GM18520 (cell line): ENCODE data around the gene SPSB4.
"Not testable (repeated sequence)": the region's sequence is repeated elsewhere in the genome, so short reads cannot be mapped to it uniquely, and the experiment has no call there.

ENCODE experiments used
- ATAC-seq: cut with Tn5 transposase; IDR thresholded peaks from one replicate; pipeline ENCODE4 v1.9.1; 2021; ENCODE audit not compliant: unreplicated experiment

SPSB4 gene

DNA sequence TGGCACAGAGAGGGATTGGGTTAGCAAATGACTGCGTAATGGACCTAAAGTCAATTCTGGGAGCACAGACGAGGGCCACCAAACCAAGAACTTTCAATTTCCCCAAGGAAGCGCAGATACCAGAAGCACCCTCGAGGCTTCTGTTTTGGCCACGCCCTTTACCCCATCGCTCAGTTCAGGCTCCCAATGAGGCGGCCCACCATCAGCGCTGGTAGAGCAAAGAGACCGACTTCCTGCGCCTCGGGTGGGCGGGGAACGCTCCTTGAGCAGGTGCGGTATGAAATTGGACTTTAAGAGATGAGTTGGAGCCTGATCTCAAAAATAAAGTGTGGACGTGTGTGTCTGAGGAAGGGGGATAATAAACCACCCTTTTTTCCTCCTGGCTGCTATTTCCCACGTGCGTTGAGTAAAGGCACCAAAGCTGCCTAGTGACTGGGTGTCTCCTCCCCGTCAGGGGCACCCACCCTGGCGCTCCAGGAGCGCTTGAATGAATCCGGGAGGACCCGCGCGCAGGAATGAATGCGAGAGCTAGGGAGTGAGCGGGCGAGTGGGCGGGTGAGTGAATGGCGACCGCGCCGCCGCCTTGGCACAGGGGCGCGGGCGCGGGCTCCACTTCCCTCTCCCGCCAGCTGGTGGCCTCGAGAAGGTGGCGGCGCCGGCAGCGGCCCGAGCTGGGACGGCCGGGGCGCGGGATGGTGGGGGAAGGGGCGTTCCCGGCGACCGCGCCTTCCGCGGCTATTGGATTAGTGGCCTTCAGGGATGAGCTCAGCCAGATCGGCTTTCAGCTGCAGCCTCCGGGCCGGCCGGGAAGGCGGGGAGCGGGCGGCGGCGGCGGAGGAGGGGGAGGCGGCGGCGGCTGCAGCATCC is at the start of gene SPSB4:
Gene SPSB4, plus strand, starts transcription at position 772 of the 867 bp plus-strand sequence. CDS start 14,758 bp downstream, outside the sequence.
- no peak for ATAC-seq

DNA sequence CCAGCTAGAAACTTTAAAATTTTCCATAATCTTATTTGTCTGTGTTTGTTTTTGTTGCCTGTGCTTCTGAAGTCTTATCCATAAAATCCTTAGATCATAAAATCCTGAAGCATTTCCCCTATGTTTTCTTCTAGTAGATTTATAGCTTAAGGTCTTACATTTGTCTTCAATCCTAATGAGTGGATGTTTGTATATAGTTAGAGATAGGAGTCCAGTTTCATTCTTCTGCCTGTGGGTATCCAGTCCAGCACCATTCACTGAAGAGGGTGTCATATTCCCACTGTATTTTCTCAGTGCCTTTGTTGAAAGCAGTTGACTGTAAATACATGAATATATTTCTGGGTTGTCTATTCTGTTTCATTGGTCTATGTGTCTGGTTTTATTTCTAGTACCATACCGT is 44.8 kb upstream of the SPSB4 start:
- ATAC-seq: no peak

DNA sequence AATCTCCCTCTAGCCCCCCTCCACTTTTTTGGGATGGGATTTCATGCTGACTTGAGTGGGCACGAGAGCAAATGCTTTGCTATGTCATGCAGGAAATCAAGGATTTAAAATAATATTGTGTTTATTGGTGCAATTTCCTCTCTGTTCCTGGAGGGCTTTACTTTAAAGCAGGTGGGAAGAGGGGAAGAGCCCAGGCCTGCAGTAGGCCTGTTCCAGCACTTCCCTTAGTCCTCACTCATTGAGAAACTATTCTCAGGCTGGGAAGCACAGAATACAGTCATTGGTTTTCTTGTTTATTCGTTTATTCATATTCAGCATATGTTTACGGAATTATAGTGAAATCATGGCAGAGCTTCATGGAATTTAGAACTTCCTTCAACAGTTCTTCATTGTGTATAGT is 41.7 kb upstream of the SPSB4 start:
- no peak for ATAC-seq

DNA sequence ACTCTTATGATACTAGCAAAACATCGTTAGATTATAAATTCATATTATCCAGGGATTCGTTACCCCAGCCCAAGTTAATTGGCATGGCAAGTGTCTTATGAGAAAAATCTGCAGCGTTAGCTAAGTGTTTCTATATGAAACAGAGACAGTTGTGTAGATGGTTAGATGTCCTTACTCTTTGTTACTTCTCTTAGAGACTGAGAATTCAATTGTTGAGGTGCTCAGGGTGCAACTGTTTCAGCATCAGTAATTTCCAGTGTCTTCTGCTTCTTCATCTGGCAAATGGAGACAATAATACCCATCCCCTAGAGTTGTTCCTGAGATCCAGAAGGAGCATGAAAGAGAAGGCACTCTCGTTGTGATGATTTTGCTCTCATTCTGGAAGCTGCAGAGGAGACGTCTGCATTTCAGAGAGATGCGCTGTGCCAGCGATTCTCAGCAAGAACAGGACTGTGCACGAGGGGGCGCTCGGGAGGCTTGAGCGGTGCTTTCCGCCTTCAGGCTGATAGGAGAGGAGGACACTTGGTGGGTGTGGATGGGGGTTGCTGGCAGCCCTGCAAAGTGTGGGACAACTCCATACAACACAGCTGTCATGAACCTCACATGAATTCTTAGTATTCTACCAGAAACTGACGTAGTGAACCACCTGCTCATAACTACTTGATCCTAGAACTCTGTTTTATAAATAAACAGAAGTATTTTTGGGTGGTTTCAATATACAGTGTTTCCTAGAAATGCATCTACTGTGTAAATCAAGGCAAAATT is 39.7 kb upstream of the SPSB4 start:
- ATAC-seq: peak; percentile 62

DNA sequence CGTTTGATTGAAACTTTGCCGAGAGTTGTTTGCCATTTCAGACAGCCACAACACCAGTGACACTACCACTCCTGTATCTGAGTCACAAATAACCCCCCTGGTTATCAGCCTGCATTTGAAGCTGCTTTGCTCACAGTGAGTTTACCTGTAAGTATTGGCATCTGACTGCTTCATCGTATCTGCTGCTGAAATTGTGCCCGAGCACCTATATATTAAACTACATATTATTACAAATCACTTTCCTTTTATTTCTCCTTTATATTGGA is 39.2 kb upstream of the SPSB4 start:
- no peak for ATAC-seq

DNA sequence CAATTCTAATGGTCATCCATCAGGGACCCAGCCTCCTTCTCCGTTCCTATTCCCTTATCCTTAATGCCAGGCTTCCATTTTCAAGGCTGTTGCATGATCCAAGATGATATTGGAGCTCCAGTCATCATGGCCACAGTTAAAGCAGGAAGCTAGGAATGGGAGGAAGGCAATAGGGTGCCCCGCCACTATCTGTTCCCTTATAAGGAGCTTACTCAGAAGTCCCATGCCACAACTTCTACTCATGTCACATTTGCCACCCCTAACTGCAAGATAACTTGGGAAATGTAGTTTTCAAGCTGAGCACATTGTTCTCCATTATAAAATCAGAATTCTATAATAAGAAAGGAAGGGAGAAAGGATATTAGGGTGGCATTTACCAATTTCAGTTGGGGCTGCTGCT is 38.6 kb upstream of the SPSB4 start:
- no peak for ATAC-seq

DNA sequence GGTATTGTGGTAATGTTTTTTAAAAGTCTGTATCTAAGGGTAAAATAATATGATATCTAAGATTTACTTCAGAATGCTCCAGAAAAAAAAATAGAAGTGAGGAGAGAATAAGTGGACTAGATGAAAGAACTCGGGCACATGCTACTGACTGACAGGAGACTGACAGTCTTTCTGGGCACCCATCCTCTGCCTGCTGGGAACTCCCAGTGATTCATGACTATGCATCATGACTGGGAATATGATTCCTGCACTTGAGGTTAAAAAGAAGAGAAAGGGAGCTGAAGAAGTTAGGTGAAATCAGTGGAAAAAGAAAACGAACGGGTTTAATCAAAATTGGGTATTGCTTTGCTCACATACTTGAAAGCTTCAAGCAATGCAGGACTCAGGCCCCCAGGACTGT is 35.7 kb upstream of the SPSB4 start:
- no peak for ATAC-seq

DNA sequence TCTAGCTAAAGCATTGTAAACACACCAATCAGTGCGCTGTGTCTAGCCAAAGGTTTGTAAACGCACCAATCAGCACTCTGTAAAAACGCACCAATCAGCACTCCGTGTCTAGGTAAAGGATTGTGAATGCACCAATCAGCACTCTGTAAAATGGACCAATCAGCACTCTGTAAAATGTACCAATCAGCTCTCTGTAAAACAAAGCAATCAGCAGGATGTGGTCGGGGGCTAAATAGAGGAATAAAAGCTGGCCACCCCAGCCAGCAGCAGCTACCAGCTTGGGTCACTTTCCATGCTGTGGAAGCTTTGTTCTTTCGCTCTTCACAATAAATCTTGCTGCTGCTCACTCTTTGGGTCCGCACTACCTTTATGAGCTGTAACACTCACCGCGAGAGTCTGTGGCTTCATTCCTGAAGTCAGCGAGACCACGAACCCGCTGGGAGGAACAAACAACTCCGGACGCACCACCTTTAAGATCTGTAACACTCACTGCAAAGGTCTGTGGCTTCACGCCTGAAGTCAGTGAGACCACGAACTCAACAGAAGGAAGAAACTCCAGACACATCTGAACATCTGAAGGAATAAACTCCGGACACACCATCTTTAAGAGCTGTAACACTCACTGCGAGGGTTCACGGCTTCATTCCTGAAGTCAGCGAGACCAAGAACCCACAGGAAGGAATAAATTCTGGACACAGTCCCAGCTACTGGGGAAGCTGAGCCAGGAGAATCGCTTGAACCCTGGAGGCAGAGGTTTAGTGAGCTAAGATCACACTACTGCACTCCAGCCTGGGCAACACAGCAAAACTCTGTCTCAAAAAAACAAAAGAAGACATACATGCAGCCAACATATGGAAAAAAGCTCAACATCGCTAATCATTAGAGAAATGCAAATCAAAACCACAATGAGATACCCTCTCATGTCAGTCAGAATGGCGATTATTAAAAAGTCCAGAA is 33.5 kb upstream of the SPSB4 start:
- not testable (repeated sequence) for ATAC-seq

DNA sequence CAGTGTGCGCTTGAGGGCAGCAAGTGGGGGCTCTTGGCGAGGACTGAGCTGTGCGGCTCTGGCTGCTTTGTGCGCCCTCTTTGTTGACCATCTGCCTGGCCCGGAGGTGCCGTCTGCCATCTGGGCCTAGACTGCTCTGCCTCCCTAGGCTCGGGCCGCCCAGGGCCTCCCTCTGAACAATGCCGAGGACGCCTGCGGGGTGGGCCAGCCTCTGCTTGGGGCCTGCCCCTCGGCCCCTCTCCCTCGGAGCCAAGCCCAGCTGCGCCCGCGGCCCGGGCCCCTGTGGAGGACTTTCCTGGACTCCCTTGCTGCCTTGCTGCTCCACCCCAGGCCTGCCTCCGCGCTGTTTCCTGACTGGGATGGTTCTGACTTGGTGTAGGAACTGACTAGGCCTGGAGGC is 31.9 kb upstream of the SPSB4 start:
- ATAC-seq: no peak

DNA sequence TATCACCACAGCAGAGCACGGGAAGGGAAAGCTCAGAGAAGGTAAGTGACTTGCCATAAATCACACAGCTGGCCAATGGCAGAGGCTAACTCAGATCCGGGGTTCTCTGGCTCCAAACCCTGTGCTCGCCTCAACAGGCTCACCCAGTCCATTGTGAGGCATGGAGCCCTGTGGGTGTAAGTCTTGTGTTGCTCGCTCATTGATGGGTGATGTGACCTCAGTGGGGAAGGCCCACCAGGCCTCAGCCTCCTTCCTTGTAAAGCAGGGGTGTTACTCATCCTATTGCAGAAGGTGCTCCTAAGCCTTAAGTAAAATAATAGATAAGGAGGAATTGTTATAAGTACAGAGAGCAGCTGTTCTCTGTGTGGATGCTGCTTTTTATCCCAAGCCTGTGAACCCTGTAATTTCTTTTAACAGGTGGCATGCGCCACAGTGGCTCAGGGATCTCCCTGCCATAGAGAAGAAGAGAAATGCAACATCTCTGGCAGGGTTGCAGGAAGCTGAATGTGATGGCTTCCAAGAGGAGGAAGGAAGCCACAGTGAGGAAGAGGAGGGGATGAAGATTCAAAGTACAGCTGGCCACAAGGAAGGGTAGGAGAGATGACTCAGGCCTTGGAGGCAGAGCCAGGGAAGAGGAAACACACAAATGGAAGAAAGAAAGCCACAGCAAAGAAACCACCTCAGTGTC is 30.9 kb upstream of the SPSB4 start:
- ATAC-seq: no peak

DNA sequence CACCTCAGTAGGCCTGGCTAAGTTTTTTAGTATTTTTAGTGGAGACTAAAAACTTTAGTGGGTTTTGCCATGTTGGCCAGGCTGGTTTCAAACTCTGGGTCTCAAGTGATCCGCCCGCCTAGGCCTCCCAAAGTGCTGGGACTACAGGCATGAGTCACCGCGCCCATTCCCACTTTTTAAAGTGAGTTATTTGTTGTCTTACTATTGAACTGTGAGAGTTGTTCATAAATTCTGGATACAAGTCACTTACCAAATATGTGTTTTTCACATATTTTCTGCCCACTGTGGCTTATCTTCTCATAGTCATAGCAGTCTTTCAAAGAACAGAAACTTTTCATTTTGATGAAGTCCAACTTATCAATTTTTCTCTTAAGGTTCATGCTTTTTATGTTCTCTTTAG is 29.9 kb upstream of the SPSB4 start:
- ATAC-seq: no peak

DNA sequence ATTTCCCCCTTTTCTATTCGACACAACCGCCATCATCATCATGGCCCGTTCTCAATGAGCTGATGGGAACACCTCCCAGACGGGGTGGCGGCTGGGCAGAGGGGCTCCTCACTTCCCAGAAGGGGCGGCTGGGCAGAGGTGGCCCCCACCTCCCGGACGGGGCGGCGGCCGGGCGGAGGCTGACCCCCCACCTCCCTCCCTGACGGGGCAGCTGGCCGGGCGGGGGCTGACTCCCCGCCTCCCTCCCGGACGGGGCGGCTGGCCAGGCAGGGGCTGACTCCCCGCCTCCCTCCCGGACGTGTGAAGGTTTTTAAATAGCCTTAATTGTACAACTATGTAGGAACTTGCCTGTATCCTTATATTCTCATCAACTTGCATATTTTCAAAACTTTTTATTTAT is 20.9 kb upstream of the SPSB4 start:
- ATAC-seq: no peak

DNA sequence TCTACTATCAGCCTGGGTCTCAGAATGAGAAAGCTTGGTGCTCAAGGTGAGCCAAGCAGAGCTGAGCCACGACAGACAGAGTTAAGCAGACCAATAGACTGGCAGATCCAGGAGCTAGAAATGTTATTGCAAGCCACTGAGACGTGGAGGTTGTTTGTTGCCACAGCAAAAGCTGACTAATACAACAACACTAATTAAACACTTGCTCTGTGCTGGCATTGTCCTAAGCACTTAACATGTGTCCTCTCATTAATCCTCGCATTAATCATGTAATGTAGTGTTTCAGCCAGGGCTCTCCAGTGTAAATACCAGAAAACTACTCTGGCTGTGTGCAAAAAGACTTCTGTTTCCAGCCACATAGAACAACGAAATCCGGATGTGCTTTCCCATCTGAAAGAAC is 11.6 kb upstream of the SPSB4 start:
- no peak for ATAC-seq

DNA sequence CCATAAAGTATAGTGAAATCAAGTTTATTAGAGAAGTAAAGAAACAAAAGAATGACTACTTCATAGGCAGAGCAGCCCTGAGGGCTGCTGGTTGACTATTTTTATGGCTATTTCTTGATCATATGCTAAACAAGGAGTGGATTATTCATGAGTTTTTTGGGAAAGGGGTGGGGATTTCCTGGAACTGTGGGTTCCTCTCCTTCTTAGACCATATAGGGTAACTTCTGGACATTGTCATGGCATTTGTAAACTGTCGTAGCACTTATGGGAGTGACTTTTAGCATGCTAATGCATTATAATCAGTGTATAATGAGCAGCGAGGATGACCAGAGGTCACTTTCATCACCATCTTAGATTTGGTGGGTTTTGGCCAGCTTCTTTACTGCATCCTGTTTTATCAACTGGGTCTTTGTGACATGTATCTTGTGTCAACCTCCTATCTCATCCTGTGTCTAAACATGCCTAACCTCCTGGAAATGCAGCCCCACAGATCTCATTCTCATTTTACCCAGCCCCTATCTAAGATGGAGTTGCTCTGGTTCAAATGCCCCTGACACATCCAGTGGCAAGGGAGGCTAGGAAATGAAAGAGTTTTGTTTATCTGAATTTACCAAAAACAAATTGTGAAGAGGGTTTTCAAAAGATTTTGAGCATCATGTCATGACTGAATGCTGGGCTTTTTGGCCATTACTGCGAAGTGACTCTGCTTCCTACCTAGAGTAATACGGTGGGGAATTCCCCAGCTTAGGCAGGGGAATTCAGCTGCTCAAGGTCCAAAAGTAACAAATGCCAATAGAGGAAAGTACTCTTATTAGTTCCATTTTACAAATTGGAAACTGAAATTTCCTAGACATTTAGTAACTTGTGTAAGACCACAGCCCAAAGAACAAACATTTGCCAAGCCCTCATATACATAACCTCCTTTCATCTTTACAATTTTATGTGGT is 6.2 kb upstream of the SPSB4 start:
- ATAC-seq: peak; percentile 44

DNA sequence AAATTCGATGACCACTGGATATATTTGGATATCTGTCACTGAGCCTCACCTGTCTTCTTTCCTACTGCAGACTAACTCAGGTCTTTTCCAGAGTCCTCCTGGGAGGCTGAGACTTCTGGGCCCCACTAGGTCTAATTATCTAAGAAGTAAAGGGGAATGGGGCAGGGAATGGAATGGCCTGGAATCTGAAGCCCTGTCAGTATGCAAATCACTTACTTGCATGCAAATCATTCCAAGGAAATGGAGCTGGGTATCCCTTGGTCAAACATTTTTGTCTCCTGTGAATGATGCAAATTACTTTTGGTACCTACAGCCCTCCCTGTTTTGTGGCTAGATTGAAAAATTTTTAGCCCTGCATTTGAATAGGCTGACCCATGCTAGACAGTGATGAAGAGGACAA is 5.3 kb upstream of the SPSB4 start:
- no peak for ATAC-seq

DNA sequence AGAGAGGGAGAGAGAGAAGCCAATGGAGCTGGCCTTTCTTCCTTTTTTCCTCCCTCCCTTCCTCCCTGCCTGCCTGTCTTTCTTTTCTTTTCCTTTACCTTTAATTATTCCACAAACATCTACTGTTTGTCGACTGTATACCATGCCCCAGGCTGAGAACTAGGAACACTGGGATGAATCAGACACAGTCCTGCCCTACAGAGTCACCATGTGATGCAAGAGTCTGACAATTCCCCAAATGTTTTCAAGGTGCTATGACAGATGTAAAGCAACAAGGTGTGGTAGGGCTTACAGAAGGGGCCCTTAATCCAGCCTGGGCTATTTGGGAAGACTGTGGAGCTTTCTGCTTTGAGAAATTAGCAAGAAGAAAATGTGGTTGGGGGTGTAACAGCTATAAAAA is 4.0 kb upstream of the SPSB4 start:
- no peak for ATAC-seq

DNA sequence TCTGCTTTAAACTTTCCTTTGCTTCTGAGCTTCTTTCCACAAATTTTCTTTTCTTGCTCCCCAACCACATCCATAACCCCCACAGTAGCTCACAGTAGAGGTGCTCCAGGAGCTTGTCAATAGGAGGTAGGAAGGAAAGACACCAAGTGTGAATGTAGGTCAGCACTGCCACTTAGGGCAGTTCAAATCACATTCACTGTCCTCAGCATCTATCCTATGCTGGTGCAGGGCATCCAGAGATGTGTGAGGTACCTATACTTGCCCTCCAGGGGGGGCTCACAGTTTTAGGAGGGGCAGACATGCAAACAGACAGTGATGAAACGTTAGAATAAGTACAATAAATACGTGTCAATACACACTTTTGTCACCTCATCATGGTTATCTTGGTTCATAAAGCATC is 1.5 kb upstream of the SPSB4 start:
- ATAC-seq: no peak

DNA sequence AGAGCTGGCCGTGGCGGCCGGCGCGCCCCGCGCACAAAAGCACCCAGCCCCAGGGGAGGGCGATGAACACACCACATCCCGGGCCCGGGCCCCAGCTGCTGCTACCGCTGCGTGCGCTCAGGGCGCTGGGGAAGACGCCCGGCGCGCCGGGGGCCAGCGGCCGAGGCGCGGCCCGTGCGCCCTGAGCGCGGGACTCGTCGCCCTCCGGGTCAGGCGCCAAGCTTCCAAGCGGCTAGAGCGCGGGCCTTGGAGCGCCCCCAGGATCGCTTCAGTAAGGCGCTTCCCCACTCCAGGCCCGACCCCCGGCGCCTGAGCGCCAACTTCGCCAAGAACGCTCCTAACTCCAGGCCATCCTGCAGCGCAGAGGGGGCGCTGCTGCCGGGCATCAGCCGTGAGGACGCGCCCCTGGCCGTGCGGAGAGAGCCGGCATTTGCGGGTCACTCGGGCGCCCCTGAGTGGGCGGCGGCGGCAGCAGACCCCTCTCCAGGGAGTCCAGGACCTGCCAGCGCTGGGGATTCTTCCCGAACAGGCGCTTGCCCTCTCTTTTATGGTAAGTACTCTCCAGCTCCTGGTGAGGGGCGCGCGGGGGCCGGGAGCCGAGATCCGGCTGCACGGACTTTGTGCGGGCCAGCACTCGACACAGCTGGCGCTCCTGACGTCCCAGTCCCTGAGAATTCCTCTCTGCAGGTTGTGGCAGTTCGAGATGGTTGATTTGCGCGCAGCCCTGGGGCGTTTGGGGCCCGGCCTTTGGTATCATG is 475 bp downstream of the SPSB4 start:
- ATAC-seq: no peak
